ENCODE results near the gene CCL4.
"Not testable (repeated sequence)": the region's sequence is repeated elsewhere in the genome, so short reads cannot be mapped to it uniquely, and the experiment has no call there.

CCL4 gene

GRCh38 chr17:36088670-36089338 lies 14.8 kb upstream of the CCL4 start:
- DNase-seq, result no peak

- no peak for DNase-seq
These were observed 14.2 kb upstream of the CCL4 start for GRCh38 chr17:36089339-36089865.

DNA sequence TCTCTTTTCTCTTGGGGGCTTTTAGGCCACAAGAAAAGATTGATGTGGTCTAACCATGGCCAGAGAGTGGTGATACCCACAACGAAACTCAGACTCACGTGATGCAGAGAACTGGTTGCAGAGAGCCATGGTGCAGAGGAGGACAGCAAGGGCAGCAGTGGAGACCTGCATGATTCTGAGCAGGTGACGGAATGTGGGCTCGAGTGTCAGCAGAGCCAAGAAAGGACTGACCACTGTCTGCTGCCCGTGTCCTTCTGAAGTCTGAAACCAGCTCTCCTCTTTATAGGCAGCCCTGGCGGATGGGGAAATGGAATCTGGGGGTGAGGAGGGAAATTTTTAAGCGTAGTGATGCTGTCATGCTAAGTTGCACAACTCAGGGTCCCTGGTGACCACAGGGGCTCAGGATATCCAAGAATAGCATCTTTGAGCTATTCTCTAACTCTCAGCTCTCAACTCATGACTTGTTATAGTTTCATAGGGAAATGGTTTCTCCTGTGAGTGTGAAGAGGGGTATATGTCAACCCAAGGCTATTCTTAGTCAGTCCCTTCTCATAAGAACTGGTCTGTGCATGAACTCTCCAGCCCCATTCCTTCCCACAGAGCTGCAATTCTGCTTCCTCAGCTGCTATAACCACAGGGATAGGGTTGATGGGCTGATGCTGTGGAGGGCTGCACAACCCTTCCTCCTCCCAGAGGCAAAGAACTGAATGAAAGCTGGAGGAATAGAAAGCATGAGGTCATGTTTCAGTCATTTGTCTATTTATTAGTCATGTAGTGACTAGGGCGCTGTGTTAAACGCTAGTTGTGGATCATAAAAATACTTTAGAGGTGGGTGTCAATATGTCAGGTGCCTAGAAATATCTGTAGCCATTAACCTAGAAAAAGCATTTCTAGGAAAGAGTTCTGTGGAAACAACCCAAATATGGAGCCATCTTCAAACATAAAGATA lies 13.5 kb upstream of the CCL4 start, which contains the start of gene CCL3:
TSS of gene CCL3 (minus strand) at position 256 of the 949 bp plus-strand sequence. CDS start at position 171, 85 bp downstream.
- DNase-seq, result no peak

GRCh38 chr17:36092230-36092629 lies 11.4 kb upstream of the CCL4 start:
- DNase-seq, result no peak

- DNase-seq, result not testable (repeated sequence)
These were observed 10.9 kb upstream of the CCL4 start for GRCh38 chr17:36092715-36093114.

DNA sequence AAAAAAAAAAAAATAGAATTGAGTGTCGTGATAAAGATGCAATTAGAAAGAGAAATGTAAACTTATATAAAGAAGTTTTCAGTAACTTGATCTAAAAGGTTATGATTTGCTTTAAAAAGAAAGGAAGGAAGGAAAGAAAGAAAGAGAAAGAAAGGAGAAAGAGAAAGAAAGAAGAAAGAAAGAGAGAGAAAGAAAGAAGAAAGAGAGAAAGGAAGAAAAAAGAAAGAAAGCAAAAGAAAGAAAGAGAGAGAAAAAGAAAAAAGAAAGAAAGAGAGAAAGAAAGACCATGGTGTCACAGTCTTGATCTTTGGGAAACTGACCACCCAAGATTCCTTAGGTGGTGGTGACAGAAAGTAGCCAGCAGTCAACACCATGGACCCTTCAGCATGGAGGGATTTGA lies 9.4 kb upstream of the CCL4 start:
- no peak for DNase-seq

DNA sequence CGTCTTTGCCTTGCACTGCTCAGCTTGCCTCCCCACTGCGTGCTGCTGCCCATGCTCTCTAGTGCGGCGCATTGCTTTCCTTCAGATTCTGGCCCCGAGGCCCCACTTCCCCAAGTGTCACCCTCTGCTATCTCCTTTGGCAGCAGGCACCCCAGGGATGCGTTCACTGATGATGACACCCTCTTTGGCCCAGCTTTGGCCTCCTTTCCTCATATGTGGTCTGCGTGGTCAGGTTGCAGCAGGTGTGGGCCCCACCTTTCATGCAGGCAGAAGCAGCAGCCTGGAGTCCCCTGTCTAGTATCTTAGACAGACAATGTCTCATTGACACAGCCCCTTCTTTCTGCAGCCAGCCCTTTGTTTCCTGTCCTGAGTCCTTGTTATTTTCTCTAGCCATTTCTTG lies 8.9 kb upstream of the CCL4 start:
- no peak for DNase-seq

- DNase-seq, result no peak
These were observed 7.6 kb upstream of the CCL4 start for GRCh38 chr17:36095992-36096391.

DNA sequence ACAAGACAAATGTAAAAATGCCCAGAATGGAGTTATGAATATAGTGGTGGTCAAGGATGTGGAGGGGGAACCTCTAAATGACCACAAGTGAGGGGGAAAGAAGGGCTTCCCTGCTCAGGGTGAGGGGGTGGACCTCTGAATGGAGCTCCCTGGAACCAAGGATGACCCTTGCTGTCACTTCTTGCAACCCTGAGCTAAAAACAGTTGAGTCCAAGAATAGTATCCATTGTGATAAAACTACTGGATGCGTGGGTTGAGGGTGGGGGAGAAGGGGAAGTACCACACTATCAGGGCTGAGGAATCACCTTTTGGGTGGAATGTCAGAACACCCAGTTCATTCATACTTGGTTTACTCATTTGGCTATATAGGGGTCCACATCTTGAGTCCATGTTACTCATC lies 4.6 kb upstream of the CCL4 start:
- not testable (repeated sequence) for DNase-seq

GRCh38 chr17:36104246-36104645 lies 619 bp downstream of the CCL4 start:
- not testable (repeated sequence) for DNase-seq

DNA sequence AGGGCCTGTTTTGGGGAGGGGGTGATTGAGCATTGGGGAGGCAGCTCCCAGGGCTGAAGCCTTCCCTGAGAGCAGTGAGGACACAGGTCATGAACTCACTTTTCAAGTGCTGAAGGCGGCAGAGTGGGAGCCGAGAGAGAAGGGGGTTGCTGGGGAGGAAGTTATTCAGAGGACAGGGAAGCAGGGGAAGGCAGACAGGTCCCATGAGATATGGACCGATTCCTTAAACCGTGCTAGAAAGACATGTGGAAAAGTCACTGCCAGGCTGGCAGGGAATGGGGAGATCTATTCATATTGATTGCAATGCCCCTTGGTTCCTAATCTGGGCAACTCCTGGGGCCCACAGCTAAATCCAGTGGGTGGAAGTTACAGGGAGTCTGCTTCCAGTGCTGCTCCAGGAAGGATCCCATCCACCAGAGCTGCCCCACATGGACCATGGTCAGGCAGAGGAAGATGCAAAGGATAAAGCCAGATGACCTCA lies 1.1 kb downstream of the CCL4 start:
- DNase-seq, result no peak

- DNase-seq, result no peak
These were observed 2.3 kb downstream of the CCL4 start for GRCh38 chr17:36105781-36106492.

- no peak for DNase-seq
These were observed 2.8 kb downstream of the CCL4 start for GRCh38 chr17:36106493-36106835.

DNA sequence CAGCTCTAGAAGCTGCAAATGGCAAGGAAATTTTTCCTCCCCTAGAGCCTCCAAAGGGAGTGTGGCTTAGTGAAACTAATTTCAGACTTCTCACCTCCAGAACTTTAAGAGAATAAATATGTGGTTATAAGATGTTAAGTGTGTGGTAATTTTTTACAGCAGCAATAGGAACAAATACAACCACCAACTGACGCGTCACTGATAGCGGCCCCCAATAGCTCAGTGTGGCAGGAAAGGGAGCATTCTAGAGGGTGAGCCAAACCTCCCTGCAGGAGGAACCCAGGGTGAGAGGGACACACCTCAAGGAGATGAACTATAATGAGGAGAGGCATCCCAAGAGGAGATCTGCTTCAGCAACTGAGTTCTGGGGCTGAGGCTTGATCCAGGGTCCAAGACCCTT lies 4.0 kb downstream of the CCL4 start:
- no peak for DNase-seq

- not testable (repeated sequence) for DNase-seq
These were observed 4.6 kb downstream of the CCL4 start for GRCh38 chr17:36108265-36108664.

GRCh38 chr17:36111068-36111490 lies 7.5 kb downstream of the CCL4 start:
- DNase-seq, result no peak

- no peak for DNase-seq
These were observed 8.9 kb downstream of the CCL4 start for GRCh38 chr17:36112572-36112971.

- DNase-seq, result not testable (repeated sequence)
These were observed 9.5 kb downstream of the CCL4 start for GRCh38 chr17:36113131-36113530.

DNA sequence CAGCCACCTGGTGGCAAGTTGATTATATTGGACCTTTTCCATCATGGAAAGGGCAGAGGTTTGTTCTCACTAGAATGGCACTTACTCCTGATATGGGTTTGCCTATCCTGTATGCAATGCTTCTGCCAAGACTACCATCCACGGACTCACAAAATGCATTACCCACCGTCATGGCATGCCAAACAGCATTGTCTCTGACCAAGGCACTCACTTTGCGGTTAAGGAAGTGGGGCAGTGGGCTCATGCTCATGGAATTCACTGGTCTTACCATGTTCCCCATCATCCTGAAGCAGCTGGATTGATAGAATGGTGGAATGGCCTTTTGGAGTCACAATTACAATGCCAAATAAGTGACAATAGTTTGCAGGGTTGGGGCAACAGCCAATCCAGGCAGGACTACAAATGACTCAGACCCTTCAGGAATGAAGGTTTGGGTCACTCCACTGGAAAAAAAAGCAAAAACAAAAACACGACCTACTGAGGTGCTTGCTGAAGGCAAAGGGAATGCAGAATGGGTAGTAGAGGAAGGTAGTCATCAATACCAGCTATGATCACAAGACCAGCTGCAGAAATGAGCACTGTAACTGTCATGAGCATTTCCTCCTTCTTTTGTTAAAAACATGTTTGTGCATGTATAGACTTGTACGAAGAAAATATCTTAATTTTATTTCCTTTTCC lies 11.5 kb downstream of the CCL4 start:
- DNase-seq, result not testable (repeated sequence)

DNA sequence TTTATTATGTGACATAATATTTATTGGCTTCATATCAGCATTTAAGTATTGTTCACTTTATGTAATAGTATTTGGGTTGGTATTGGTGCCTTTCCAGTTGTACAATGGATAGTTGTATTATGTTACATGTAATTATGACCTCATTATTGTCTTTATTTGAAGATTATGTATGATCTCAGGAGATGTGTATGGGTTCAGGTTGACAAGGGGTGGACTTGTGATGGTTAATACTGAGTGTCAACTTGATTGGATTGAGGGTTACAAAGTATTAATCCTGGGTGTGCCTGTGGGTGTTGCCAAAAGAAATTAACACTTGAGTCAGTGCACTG lies 12.0 kb downstream of the CCL4 start:
- not testable (repeated sequence) for DNase-seq

DNA sequence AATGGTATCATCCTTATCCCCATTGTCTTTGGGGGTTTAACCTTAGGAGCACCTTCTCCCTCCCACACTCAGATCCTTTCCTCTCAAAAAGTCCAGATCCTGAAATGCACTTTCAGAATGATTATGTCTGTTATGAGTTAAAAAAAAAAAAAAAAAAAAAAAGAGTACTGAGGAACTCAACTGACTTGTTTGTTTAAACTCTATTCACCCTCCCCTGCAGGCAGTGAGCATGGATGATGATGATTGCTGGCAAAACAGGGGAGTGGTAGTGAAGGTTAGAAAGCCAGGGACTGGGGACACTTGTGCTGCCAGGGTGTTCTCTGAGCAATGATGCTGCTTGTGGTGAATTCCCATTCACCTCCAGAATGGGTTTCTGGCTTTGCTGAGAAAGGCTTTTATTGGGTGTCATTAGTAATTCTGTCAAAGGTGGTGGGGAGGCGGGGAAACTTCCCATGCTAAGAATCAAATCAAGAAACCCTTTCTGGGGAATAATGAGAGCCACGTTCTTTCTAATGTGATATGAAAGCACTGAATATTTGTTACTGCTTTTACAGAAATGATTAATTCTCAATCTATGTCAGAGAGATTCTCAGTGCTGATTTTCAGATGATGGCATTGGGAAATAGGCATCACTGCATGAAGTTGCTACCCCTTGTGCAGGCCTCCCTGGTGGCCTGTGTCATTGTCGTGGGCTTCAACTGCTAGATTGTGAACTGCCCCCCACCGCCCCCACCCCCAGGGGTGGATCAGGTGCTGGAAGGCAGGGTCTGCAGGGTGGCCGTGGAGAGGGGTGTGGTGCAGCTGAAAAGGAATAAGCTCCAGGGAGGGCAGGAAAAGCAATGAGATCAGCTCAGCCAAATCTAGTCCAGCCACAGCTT lies 14.1 kb downstream of the CCL4 start:
- DNase-seq, result no peak
